Vagina (tissue), 2 donors: ENCODE results near the gene DCUN1D2. TPM values are rescaled to one million over a fixed set of nuclear protein-coding genes. Genes with fewer than 3 reads are reported as not detected.

ENCODE experiments used
- DNase-seq, 2 donors: peaks; one replicate each; pipeline ENCODE4 v3.0.0-alpha.2; 2017; ENCODE audit errors: extremely low spot score in 2 of 2
- H3K27ac ChIP-seq: fragments of 200-600 bp; sonication (generic); one replicate; pipeline ENCODE4 v1.5.1; 2019
- H3K27me3 ChIP-seq: fragments of 200-600 bp; sonication (generic); one replicate; pipeline ENCODE4 v1.5.1; 2019
- H3K36me3 ChIP-seq, 2 donors: fragments of 200-600 bp; sonication (generic); one replicate each; pipeline ENCODE4 v1.5.1; 2017 to 2019
- H3K4me1 ChIP-seq: fragments of 200-600 bp; sonication (generic); one replicate; pipeline ENCODE4 v1.5.1; 2019
- H3K4me3 ChIP-seq, 2 donors: fragments of 200-600 bp; sonication (generic); 1 replicate in 1 of 2; 2 replicates in 1 of 2; pipeline ENCODE4 v1.5.1; 2016 to 2019
- H3K9me3 ChIP-seq: fragments of 200-600 bp; sonication (generic); one replicate; pipeline ENCODE4 v1.5.1; 2019
- POLR2A ChIP-seq, 2 donors: fragments of 450-650 bp; IDR thresholded peaks; one replicate each; pipeline ENCODE4 v1.6.1; 2017; ENCODE audit warnings: antibody characterized with exemption in 2 of 2, mild to moderate bottlenecking in 2 of 2, moderate library complexity in 2 of 2
- POLR2AphosphoS5 ChIP-seq, 2 donors: sonication (generic); formaldehyde crosslinking; IDR thresholded peaks; one replicate each; pipeline ENCODE4 v1.9.0; 2017; ENCODE audit warnings: antibody characterized with exemption in 2 of 2, mild to moderate bottlenecking in 2 of 2, low read depth in 1 of 2; ENCODE audit not compliant: insufficient read depth in 1 of 2
- intact Hi-C: fragments of 100-400 bp; cut with DNase I; formaldehyde crosslinking; loops from one replicate; pipeline ENCODE4 v1.15.1; 2023
- total RNA-seq: library from RNA; depleted of rRNA; stranded (reverse); fragments of >200 nt; gene quantifications from one replicate; pipeline ENCODE4 v1.2.3, GENCODE V29; 2016
- TF ChIP-seq, protein P1 (sequence below), 3 experiments: fragments of 450-650 bp in 2 of 3; fragments of 200-600 bp in 1 of 3; sonication (generic) in 1 of 3; IDR thresholded peaks; one replicate each; pipeline ENCODE4 v1.5.1; 2017 to 2019; ENCODE audit warnings: antibody characterized with exemption in 3 of 3, mild to moderate bottlenecking in 2 of 3, moderate library complexity in 2 of 3

The DCUN1D2 gene
- total RNA-seq, 1 donor from 2014 or later, result 13.3 TPM

- TF ChIP-seq POLR2AphosphoS5 (IDR thresholded peaks at IDR 0.05; ENCODE audit: insufficient read depth in 1 of 2, low read depth in 1 of 2) (no peak), POLR2A (IDR thresholded peaks at IDR 0.05) (no peak)
- TF ChIP-seq, protein P1, sequence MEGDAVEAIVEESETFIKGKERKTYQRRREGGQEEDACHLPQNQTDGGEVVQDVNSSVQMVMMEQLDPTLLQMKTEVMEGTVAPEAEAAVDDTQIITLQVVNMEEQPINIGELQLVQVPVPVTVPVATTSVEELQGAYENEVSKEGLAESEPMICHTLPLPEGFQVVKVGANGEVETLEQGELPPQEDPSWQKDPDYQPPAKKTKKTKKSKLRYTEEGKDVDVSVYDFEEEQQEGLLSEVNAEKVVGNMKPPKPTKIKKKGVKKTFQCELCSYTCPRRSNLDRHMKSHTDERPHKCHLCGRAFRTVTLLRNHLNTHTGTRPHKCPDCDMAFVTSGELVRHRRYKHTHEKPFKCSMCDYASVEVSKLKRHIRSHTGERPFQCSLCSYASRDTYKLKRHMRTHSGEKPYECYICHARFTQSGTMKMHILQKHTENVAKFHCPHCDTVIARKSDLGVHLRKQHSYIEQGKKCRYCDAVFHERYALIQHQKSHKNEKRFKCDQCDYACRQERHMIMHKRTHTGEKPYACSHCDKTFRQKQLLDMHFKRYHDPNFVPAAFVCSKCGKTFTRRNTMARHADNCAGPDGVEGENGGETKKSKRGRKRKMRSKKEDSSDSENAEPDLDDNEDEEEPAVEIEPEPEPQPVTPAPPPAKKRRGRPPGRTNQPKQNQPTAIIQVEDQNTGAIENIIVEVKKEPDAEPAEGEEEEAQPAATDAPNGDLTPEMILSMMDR (IDR thresholded peaks at IDR 0.05), result no peak
- no peak for DNase-seq
- Histone ChIP-seq H3K4me1 (no peaks in the 10 kb centered on the region), H3K4me3 (peak overlapping the region; percentile 34 to 36), H3K27me3 (no peaks in the 10 kb centered on the region), H3K9me3 (no peaks in the 10 kb centered on the region), H3K27ac (peak overlapping the region; percentile 7), H3K36me3 (no peaks in the 10 kb centered on the region)
- intact Hi-C loops, result no loop called here
Measured at GRCh38 chr13:113449693-113450347, 40.7 kb downstream of the DCUN1D2 start.

- Histone ChIP-seq H3K36me3 (no peaks in the 10 kb centered on the region), H3K27ac (peak overlapping the region; percentile 7), H3K9me3 (no peaks in the 10 kb centered on the region), H3K4me3 (peak overlapping the region; percentile 34 to 36), H3K4me1 (no peaks in the 10 kb centered on the region), H3K27me3 (no peaks in the 10 kb centered on the region)
- intact Hi-C loops, result no loop called here
- TF ChIP-seq POLR2AphosphoS5 (IDR thresholded peaks at IDR 0.05; ENCODE audit: insufficient read depth in 1 of 2, low read depth in 1 of 2), result no peak
- no peak for TF ChIP-seq POLR2A (IDR thresholded peaks at IDR 0.05)
- TF ChIP-seq, protein P1 (IDR thresholded peaks at IDR 0.05), result no peak
- DNase-seq, result no peak
Measured at GRCh38 chr13:113448885-113449692, 41.4 kb downstream of the DCUN1D2 start.

GRCh38 chr13:113448545-113448884 is 42.0 kb downstream of the DCUN1D2 start:
- Histone ChIP-seq H3K36me3 (no peaks in the 10 kb centered on the region), H3K27me3 (no peaks in the 10 kb centered on the region), H3K27ac (no peak overlapping the region), H3K4me1 (no peaks in the 10 kb centered on the region), H3K9me3 (no peaks in the 10 kb centered on the region), H3K4me3 (peak overlapping the region in 1 of 2 donors; percentile 34)
- TF ChIP-seq, protein P1 (IDR thresholded peaks at IDR 0.05), result no peak
- TF ChIP-seq POLR2AphosphoS5 (IDR thresholded peaks at IDR 0.05; ENCODE audit: insufficient read depth in 1 of 2, low read depth in 1 of 2) (no peak), POLR2A (IDR thresholded peaks at IDR 0.05) (no peak)
- intact Hi-C loops, result no loop called here
- no peak for DNase-seq

DNA sequence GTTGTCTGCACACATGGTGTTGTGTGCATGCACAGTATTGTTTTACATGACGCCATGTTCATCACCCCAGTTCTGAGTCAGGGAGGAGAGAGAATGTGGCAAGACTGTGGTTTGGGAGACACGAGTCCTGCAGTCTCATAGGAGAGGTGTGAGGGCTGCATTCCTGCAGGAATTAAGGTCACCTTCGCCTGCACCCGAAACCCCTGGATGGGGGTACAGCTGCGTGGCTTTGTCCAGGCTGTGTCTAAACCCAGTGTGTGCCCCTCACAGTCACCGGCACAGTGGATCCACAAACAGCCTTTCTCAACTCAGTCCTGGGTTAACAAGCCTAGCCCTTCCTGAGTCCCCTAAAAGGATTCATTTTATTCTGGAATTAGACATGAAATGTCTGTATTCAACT is 42.9 kb downstream of the DCUN1D2 start:
- no peaks in the 10 kb centered on the region for H3K9me3 ChIP-seq
- no peaks in the 10 kb centered on the region for H3K36me3 ChIP-seq
- H3K27me3 ChIP-seq, result no peaks in the 10 kb centered on the region
- no peak for DNase-seq
- H3K4me1 ChIP-seq, result no peaks in the 10 kb centered on the region
- TF ChIP-seq, protein P1 (IDR thresholded peaks at IDR 0.05), result no peak
- TF ChIP-seq POLR2AphosphoS5 (IDR thresholded peaks at IDR 0.05; ENCODE audit: insufficient read depth in 1 of 2, low read depth in 1 of 2), result no peak
- no peak for TF ChIP-seq POLR2A (IDR thresholded peaks at IDR 0.05)
- H3K27ac ChIP-seq, result no peak overlapping the region
- no peak overlapping the region for H3K4me3 ChIP-seq
- intact Hi-C loops, result no loop called here

DNA sequence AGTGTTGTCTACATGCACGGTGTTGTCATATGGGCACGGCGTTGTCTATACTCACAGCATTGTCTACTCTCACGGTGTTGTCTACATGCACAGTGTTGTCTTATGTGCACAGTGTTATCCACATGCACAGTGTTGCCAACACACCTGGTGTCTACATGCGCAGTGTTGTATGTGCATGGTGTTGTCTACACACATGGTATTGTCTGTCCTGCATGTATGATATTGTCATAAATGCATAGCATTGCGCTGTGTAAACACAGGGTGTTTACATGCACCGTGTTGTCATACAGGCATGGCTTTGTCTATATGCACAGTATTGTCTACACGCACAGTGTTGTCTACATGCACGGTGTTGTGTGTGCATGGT is 44.0 kb downstream of the DCUN1D2 start:
- H3K9me3 ChIP-seq, result no peaks in the 10 kb centered on the region
- no peaks in the 10 kb centered on the region for H3K27me3 ChIP-seq
- TF ChIP-seq POLR2AphosphoS5 (IDR thresholded peaks at IDR 0.05; ENCODE audit: insufficient read depth in 1 of 2, low read depth in 1 of 2), result no peak
- TF ChIP-seq, protein P1 (IDR thresholded peaks at IDR 0.05), result no peak
- no peak for TF ChIP-seq POLR2A (IDR thresholded peaks at IDR 0.05)
- intact Hi-C loops, result no loop called here
- H3K4me3 ChIP-seq, result no peak overlapping the region
- no peaks in the 10 kb centered on the region for H3K4me1 ChIP-seq
- no peak for DNase-seq
- no peak overlapping the region for H3K27ac ChIP-seq
- H3K36me3 ChIP-seq, result no peaks in the 10 kb centered on the region
